Activated naive CD8-positive, alpha-beta T cell treated with anti-CD3 and anti-CD28 coated beads for 36 hours (primary cell): ENCODE measurements around the gene PACRG. TPM values are rescaled to one million over a fixed set of nuclear protein-coding genes. Genes with fewer than 3 reads are reported as not detected.

Experiments
- DNase-seq: peaks from one replicate; pipeline ENCODE4 v3.0.0; 2021
- H3K27ac Mint-ChIP-seq: one replicate; pipeline ENCODE4 v1.8.0; 2022; ENCODE audit warnings: mild to moderate bottlenecking, moderate library complexity, mixed read lengths
- H3K27me3 Mint-ChIP-seq: one replicate; pipeline ENCODE4 v1.8.0; 2022; ENCODE audit warnings: mild to moderate bottlenecking, mixed read lengths
- H3K36me3 Mint-ChIP-seq: one replicate; pipeline ENCODE4 v1.8.0; 2021; ENCODE audit warnings: mild to moderate bottlenecking, mixed read lengths
- H3K4me1 Mint-ChIP-seq: one replicate; pipeline ENCODE4 v1.8.0; 2021; ENCODE audit warnings: mixed read lengths
- H3K4me3 Mint-ChIP-seq: one replicate; pipeline ENCODE4 v1.8.0; 2022; ENCODE audit warnings: mild to moderate bottlenecking, moderate library complexity, mixed read lengths
- H3K9me3 Mint-ChIP-seq: one replicate; pipeline ENCODE4 v1.8.0; 2022; ENCODE audit warnings: mixed read lengths
- total RNA-seq, 2 experiments: library from RNA; stranded (reverse); gene quantifications; one replicate each; pipeline ENCODE4 v1.2.3, GENCODE V29; 2021

The PACRG gene
- total RNA-seq, 2 experiments from 2014 or later: 0.50 TPM; not detected in 1

DNA sequence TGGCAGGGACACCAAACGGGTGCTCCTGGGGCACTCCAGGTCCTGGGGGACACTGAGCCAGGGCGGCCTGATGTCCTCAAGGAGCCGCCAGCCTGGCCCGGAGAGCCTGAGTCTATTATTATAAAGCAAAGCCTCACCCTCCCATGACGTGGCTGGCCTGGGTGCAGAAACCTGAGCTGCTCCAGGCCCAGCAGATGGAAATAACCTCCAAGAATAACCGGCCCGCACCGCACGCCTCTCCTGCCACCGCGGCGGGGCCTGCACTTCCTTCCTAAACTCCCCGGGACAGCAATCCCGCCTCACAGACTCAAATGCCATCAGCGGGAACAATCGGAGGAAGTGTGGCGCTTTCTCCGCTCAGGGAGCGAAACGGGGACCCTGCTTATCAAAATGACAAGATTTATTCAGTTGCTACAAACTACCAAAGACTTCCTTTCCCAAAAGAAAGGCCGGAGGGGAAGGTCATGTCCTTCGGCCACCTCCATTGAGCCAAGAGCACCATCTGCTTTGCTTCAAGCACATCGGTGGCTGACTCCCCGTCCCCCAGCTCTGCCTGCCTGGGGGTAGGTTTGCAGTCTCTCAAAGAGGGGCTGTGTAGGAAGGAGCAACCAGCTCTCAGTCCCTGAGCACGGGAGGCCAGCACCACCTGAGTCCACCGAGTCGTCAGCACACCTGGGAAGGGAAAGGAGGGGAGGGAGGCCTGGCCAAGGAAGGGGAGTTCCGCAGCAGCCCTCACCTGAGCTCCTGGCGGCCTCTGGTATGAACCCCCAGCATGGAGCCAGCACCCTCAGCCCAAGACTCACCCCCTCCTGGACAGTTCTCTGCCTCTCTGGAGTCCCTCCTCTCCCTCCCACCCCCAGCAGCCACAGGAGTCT is 608.1 kb downstream of the PACRG start:
- Mint-ChIP-seq H3K9me3 (no peaks in the 10 kb centered on the region), H3K4me3 (no peak overlapping the region), H3K4me1 (peaks cover 2% of the 10 kb centered on the region), H3K27me3 (peaks cover 23% of the 10 kb centered on the region), H3K36me3 (peaks cover 1% of the 10 kb centered on the region), H3K27ac (no peak overlapping the region)
- DNase-seq: no peak

DNA sequence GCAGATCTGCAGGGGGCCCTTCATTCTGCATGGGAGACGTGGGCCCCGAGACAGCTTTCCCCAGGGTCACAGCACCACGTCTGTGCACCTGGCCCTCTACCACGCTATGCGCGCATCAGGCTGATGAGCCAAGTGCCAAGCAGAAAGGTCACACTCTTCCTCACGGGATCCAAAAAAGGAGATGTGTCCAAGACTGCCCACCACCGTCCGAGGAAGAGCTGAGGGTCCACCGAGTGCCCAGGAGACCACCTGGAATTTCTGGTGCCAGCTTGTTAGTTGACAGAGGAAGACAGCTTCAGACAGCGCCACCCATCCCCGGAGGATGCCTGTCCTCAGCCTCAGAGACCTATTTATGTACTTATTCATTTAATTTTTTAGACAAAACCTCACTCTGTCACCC is 609.2 kb downstream of the PACRG start:
- DNase-seq: no peak
- H3K9me3 Mint-ChIP-seq: no peaks in the 10 kb centered on the region
- H3K27ac Mint-ChIP-seq: no peak overlapping the region
- no peak overlapping the region for H3K4me3 Mint-ChIP-seq
- H3K27me3 Mint-ChIP-seq: peaks cover 23% of the 10 kb centered on the region
- H3K36me3 Mint-ChIP-seq: peaks cover 1% of the 10 kb centered on the region
- peaks cover 2% of the 10 kb centered on the region for H3K4me1 Mint-ChIP-seq

DNA sequence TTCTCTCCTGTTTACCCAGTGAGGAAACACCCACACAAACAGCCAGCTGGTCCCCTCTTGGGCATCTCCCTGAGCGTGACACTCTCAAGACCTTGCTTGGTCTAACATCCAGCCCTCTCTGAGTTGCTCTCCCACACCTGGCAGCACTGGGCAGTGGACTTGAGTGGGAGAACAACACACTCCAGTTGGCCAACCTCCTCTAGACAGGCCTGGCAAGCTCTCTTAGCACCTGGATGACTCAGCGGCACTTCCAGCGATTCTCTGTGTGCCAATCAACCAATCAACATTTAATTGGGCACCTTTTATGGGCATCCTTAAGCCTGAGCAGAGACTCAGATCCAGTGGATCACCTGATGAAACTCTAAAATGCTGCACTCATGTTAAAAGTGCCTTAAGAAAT is 610.2 kb downstream of the PACRG start:
- peaks cover 2% of the 10 kb centered on the region for H3K4me1 Mint-ChIP-seq
- H3K27ac Mint-ChIP-seq: no peak overlapping the region
- no peaks in the 10 kb centered on the region for H3K9me3 Mint-ChIP-seq
- H3K27me3 Mint-ChIP-seq: peaks cover 18% of the 10 kb centered on the region
- no peak overlapping the region for H3K4me3 Mint-ChIP-seq
- no peak for DNase-seq
- H3K36me3 Mint-ChIP-seq: peaks cover 1% of the 10 kb centered on the region

DNA sequence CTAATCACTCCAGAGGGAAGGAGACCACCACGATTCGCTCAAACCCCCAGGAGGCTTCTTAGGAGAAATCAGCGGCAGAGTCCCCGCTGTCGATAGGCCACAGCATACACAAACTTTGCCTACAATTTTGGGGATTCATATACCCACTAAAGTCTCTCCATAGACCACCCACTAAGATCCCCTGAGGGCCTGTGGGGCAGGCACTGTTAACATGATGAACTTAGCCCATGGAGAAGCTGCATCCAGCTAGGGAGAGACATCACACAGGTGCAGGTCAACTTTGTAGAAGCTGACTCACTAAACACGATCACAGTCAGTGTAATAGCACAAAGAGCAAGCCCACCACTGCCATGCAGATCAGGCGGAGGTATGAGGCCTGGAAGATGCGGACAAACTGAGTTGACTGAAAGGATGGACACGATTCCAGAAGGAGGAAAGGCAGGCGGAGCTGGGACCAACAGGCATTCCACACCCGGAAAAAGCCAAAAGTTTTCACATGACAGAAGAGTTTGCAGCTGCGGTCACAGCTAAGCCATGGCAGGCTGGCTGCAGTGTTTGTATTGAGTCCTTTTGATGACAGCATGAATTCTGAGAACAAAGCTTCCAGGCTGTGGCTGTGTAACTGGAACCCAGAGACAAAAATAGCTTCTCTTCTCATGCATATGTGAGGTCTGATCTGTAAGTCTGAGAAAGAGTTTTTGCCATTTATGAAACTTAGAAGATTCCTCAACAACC is 611.1 kb downstream of the PACRG start:
- no peak overlapping the region for H3K27ac Mint-ChIP-seq
- peaks cover 18% of the 10 kb centered on the region for H3K27me3 Mint-ChIP-seq
- H3K4me3 Mint-ChIP-seq: no peak overlapping the region
- no peak for DNase-seq
- H3K4me1 Mint-ChIP-seq: peaks cover 2% of the 10 kb centered on the region
- H3K9me3 Mint-ChIP-seq: no peaks in the 10 kb centered on the region
- peaks cover 1% of the 10 kb centered on the region for H3K36me3 Mint-ChIP-seq

DNA sequence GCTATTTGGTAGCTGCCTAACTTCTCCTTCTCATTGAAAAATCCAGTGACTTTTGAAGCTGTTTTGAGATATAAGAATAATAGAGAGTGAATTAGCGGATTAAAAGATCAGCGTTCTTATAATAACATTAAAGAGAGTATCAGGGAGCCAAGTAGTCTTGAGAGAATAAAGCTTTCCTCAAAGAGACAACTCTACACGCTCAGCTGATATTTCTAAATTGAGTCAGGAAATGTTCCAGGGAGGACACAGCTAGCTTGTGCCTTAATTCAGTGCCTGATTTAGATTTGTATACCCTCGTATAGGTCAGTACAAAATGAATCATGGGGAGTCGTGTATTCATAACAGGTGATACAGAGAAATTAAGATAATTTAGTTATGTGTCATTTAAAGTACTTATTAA is 611.7 kb downstream of the PACRG start:
- Mint-ChIP-seq H3K4me3 (no peak overlapping the region), H3K4me1 (peaks cover 2% of the 10 kb centered on the region), H3K36me3 (peaks cover 1% of the 10 kb centered on the region), H3K9me3 (no peaks in the 10 kb centered on the region), H3K27me3 (peaks cover 14% of the 10 kb centered on the region), H3K27ac (no peak overlapping the region)
- DNase-seq: no peak

DNA sequence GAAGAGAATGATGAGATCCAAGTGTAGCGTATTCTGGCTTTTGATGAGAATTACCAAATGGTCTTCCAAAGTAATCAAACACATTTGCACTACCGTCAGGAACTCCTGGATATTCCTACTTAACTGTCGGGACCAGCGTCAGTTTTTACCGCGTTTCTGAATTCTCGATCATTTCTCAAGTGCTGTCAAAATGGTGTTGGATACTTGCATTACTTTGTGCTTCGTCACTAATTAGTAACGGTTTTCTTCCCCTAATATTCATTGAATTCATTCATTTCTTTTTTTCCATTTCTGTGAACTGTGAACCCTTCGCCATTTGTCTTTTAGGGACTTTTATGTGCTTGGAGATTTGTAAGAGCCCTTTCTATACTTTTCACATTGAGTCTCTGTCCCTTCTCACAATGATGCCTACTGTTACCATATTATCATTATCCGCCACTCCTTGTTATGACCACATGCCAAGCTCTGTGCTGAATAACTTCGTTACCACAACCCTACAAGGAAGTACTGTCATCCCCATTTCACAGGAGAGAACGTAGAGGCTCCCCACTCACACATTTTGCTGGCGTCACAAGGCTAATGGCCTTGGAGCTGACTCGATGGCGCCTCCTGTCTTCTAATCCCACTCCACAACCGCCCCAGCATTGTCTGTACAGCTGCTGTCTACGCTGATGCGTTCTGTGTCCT is 612.6 kb downstream of the PACRG start:
- H3K9me3 Mint-ChIP-seq: no peaks in the 10 kb centered on the region
- H3K27ac Mint-ChIP-seq: no peak overlapping the region
- H3K4me3 Mint-ChIP-seq: no peak overlapping the region
- peaks cover 9% of the 10 kb centered on the region for H3K27me3 Mint-ChIP-seq
- peaks cover 2% of the 10 kb centered on the region for H3K4me1 Mint-ChIP-seq
- peaks cover 1% of the 10 kb centered on the region for H3K36me3 Mint-ChIP-seq
- DNase-seq: no peak

DNA sequence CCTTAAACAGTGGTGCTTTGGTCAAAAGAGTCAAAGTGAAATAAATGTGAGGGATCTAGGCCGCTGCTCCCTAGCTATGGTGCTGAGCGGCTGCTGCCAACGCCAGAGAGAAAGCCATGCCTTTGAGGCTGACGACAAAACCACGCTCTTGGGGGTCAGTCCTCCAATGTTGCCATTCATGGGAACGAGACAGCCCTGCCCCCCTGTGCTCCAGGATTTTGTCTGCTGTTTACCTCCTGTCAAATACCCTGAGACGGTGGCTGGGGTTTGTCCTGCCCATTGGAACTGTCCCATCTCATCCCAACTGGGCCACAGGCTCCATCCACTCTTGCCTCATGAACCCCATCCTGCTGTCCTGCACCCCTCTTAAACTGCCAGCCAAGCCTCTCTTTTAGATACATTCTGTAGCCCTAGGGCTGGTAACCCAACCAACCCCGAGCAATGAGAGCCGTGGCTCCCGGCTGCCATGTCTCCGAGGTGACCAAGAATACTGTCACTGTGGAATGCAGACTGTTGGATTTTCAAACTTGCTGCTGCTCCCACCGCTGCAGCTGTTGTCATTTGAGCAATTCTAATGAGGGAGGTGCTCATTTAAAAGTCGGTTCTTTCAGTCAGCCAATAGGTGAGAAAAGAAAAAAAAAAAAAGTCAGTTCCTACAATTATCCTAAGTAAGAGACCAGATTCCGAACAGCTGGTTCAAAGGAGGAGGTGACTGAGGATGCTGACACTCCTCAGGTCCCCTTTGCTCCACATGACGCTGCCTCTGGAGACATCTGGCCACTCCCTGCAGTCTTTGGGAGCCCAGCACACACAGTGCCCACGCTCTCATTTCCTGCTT is 613.7 kb downstream of the PACRG start:
- no peak overlapping the region for H3K4me3 Mint-ChIP-seq
- no peaks in the 10 kb centered on the region for H3K4me1 Mint-ChIP-seq
- no peak overlapping the region for H3K27ac Mint-ChIP-seq
- H3K27me3 Mint-ChIP-seq: peaks cover 3% of the 10 kb centered on the region
- DNase-seq: no peak
- H3K36me3 Mint-ChIP-seq: peaks cover 1% of the 10 kb centered on the region
- H3K9me3 Mint-ChIP-seq: no peaks in the 10 kb centered on the region

DNA sequence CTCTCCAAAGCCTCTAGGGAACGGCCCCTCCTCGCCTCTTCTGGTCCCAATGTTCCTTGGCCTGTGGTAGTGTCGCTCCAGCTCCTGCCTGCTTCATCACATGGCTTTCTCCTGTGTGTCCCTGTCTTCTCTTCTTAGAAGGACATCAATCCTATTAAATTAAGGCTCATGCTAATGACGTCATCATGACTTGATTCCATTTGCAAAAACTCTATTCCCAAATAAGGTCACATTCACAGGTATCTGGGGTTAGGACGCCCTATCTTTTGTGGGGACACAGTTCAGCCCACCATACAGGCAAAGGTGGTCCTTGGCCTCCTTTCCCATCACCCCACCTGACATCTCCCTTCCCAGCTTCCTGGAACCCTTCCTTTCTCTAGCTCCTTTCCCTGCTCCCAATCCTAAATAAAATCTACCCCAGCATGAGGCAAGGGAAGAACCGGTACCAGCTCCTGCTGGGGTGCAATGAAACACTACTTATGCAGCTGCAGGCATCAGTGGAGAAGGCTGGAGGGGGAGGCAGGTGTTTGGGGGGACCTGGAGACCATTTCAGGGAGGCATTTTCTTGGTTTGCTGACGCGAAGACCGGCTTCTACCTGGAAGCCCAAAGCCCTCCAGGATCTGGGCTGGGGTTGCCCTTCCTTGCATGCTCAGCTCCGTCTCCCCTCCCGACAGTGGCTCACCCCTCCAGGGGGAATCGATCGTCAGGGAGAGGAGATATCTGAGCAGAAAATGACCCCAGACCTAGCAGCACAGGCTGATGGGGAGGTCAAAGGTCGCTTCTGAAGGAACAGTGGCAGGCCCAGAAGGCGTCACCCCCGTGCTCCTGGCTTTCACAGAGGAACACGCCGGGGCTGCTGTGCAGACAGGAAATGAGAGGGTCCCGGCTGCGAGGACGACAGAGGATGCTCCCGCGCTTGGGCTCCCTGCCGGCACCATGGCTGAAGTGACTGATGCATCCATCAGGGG is 615.1 kb downstream of the PACRG start:
- H3K4me1 Mint-ChIP-seq: no peaks in the 10 kb centered on the region
- H3K27me3 Mint-ChIP-seq: no peaks in the 10 kb centered on the region
- H3K4me3 Mint-ChIP-seq: no peak overlapping the region
- H3K27ac Mint-ChIP-seq: no peak overlapping the region
- H3K9me3 Mint-ChIP-seq: no peaks in the 10 kb centered on the region
- no peaks in the 10 kb centered on the region for H3K36me3 Mint-ChIP-seq
- no peak for DNase-seq

DNA sequence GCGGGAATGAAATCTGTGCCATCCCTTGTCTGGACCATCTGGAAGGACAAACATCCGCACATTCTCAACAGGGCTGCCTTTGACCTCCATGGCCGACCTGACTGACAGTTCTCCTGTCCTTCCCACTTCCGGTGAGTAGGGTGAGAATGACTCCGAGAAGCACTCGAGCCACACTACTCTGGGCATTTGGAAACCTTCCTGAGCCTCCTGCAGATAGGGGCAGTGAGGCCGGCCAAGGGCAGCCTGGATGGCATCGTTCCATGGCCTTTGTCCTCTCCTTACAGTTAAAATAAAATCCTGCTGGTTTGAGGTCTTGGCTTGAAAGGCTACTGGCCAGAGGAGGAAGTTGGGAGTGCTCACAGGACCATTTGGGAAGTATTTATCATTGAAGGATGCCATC is 615.8 kb downstream of the PACRG start:
- no peak for DNase-seq
- Mint-ChIP-seq H3K9me3 (no peaks in the 10 kb centered on the region), H3K27me3 (no peaks in the 10 kb centered on the region), H3K36me3 (no peaks in the 10 kb centered on the region), H3K4me1 (no peaks in the 10 kb centered on the region), H3K4me3 (no peak overlapping the region), H3K27ac (no peak overlapping the region)

DNA sequence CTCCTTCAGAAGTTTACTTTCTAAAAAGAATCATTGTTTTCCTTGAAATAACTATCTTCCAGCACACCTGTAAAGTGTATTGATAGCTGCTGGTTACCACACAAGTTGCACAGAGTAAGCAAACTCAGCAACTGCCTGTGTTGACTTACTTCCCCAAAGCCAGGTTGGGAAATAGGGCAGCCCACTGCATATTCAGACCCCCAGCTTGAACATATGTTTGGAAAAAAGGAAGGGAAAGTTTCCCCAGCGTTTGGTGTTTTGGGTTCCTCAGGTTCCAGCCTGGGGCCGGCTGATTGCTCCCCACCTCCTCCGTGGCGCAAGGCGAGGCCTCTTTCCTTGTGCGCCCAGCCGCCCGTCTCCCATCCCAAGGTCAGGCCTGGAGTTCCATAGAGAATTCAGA is 616.6 kb downstream of the PACRG start:
- Mint-ChIP-seq H3K27me3 (no peaks in the 10 kb centered on the region), H3K36me3 (no peaks in the 10 kb centered on the region), H3K4me1 (no peaks in the 10 kb centered on the region), H3K9me3 (no peaks in the 10 kb centered on the region), H3K27ac (no peak overlapping the region), H3K4me3 (no peak overlapping the region)
- DNase-seq: no peak

DNA sequence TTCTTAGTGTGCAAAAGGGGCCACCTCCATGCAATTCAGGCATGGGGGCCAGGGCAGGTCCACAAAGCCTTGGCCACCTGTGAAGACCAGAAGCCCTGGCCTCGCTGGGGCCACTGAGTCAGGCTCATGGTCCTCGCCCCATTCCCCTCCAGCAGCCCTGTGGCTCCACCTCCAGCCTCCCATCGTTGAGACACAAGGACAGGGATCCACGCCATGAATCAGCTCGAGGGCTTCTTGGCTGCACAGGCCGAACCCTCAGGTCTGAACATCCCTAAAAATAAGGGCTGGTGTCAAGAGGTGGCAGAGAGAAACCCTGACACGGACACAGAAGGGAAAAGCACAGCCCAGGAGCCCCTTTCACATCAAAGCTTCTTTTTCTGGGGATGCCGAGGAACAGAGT is 618.2 kb downstream of the PACRG start:
- Mint-ChIP-seq H3K27me3 (no peaks in the 10 kb centered on the region), H3K4me3 (no peak overlapping the region), H3K9me3 (no peaks in the 10 kb centered on the region), H3K36me3 (no peaks in the 10 kb centered on the region), H3K27ac (no peak overlapping the region), H3K4me1 (no peaks in the 10 kb centered on the region)
- no peak for DNase-seq

DNA sequence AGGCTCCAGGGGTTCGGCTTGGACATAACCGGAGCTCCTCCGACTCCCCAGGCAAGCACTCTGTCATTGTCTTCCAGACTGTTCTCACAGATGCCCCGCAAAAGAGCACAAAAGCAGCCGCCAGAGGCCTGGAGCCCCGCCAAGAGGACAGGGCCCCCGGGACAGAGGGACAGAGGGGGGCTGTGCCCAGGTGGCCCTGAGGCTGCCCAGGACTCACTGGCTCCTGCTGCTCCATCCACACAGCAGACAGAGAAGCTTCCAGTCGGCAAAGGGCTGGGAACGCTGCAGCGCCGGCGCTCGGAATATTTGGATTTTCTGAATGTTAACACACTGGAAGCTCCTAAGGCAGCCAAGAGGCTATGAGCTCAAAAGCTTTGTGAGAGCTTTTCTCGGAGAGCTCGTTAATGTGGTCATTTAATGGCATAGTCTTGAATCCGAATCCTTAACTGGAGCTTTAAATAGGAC is 618.8 kb downstream of the PACRG start:
- no peaks in the 10 kb centered on the region for H3K4me1 Mint-ChIP-seq
- no peaks in the 10 kb centered on the region for H3K9me3 Mint-ChIP-seq
- H3K27ac Mint-ChIP-seq: no peak overlapping the region
- DNase-seq: no peak
- H3K4me3 Mint-ChIP-seq: no peak overlapping the region
- H3K36me3 Mint-ChIP-seq: no peaks in the 10 kb centered on the region
- H3K27me3 Mint-ChIP-seq: no peaks in the 10 kb centered on the region

DNA sequence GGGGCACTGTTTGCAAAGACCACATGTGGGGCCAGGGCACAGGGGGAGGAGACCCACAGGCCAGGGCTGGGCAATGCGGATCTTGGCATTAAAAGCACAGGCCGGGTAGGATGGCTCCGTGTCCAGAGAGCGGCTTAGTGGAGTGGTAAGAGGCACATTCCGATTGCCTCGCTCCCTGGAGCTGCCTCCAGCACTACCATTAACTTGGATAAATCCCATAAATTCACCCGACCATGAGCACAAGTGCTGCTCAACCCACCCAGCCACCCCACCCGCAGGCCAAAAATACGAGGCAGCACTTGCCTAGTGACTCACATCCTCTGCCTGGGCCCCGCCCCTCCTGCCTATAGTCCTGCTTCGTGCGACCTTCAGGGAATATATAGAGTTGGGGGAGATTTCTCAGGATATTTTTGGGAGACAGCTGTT is 619.3 kb downstream of the PACRG start:
- no peak for DNase-seq
- Mint-ChIP-seq H3K27me3 (no peaks in the 10 kb centered on the region), H3K27ac (no peak overlapping the region), H3K36me3 (no peaks in the 10 kb centered on the region), H3K4me1 (no peaks in the 10 kb centered on the region), H3K9me3 (no peaks in the 10 kb centered on the region), H3K4me3 (no peak overlapping the region)
